ENCODE results near the gene HSPA4. TPM values are rescaled to one million over a fixed set of nuclear protein-coding genes. Genes with fewer than 3 reads are reported as not detected.
A peak's percentile ranks its signal among the peaks of the same experiment; 100 is the strongest.

The HSPA4 gene
- total and polyA plus RNA-seq, 2 of the 13 experiments (the other 11 are each of a cell fraction or from before 2014, with no cell fraction given), result 36.6 to 231 TPM

DNA sequence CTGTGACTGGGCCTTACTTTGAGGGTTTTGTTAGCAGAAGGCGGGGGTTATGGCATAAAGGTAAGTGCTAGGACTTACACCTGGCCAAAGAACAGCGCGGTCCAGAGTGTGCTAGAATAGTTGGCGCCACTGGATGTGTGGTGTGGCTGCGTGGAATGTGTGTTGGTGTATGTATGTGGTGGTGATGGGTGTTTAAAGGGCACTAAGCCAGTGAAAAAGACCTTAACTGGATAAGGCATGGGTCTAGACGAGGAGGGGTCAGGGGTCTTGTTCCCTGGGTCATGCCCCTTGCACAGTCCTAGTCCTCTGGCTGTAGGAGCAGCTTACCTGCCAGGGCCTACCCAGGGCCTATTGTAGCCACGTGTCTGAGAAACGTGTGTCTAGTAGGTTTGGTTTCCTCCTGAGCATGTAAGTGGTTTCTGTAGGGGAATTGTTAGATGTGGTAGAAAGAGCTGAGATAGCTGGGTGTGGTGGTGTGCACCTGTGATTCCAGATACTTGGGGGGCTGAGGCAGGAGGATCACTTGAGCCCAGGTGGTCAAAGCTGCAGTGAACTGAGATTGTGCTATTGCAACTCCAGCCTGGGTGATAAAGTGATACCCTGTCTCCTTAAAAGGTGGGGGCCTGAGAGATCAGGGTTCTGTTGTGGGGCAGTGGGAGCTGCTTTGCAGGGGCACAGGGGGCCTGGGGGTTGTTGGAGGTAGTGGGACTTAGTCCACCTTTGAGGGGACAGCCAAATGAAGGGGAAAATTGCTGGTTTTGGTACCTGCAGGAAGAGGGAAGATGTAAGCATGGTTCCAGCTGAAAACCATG, 55.2 kb downstream of the HSPA4 start:
- H3K27ac ChIP-seq (ENCODE audit: extremely low read length, insufficient read depth, low read length), result no peak overlapping the region
- no peaks in the 10 kb centered on the region for H4K20me1 ChIP-seq (ENCODE audit: insufficient read depth, low read length)
- H3K36me3 ChIP-seq (replicated peaks in 1 of 2; ENCODE audit: control insufficient read depth in 1 of 2, insufficient read depth in 2 of 2, low read length in 2 of 2), result peaks cover 5 to 36% of the 10 kb centered on the region in 2 experiments; a peak in 4 of 5 replicates
- no TSS peak for BruUV-seq (replicated peaks)
- H2AFZ ChIP-seq (ENCODE audit: low read length), result no peak overlapping the region
- whole genome bisulfite sequencing (ENCODE audit: low lambda C conversion rate), result 94% methylated on average over 8 of the region's 8 CpGs
- peaks cover 18% of the 10 kb centered on the region for H3K4me1 ChIP-seq (ENCODE audit: insufficient read depth, low read length)
- no peak for FAIRE-seq
- H3K4me3 ChIP-seq (replicated peaks in 1 of 3; ENCODE audit: insufficient read depth in 1 of 3, low read depth in 2 of 3, low read length in 3 of 3), result no peak overlapping the region
- H3K9ac ChIP-seq (ENCODE audit: insufficient read depth, low read depth, low read length), result no peak overlapping the region
- in situ Hi-C loops (cut with HindIII; ENCODE audit: extremely low pct_ligation_motif_present, low pct_unique_long_range_greater_than_20kb) (no loop called here), intact Hi-C loops (cut with micrococcal nuclease; ENCODE audit: unreplicated experiment) (no loop called here)
- ChIA-PET CTCF (ENCODE audit: low intra/inter-chr PET ratio, low total read pairs) (no interaction called here), POLR2A (interaction anchor here (0.7 kb wide), 1 partner anchor 11 kb away, joined by 3 read pairs; no protein-coding TSS in a partner anchor)
- H3K79me2 ChIP-seq (ENCODE audit: insufficient read depth, low read length), result no peaks in the 10 kb centered on the region
- H3K27me3 ChIP-seq (ENCODE audit: control insufficient read depth in 1 of 2, insufficient read depth in 2 of 2, low read length in 2 of 2), result 0 out of 5 replicates have a peak, but pooled peaks cover 0 to 2% of the 10 kb centered on the region in 2 experiments
- peak; percentile 25 for ATAC-seq
- H3K9me3 ChIP-seq (ENCODE audit: low read length), result no peaks in the 10 kb centered on the region
- no peak for DNase-seq (ENCODE audit: low spot score)
- H3K4me2 ChIP-seq (ENCODE audit: low read depth, low read length), result no peak overlapping the region
- TF ChIP-seq KDM2A (CRISPR knock-in tag; IDR thresholded peaks at IDR 0.05; ENCODE audit: borderline replicate concordance, low read depth), result peak; percentile 55; the same call in 1 of the 2 replicates
- no peak for TF ChIP-seq ZNF749 (CRISPR knock-in tag; IDR thresholded peaks at IDR 0.05; ENCODE audit: borderline replicate concordance)
- no peak for TF ChIP-seq ZNF350 (CRISPR knock-in tag; IDR thresholded peaks at IDR 0.05; ENCODE audit: borderline replicate concordance, low read depth)
- TF ChIP-seq TGIF2 (CRISPR knock-in tag; IDR thresholded peaks at IDR 0.05), result no peak
- TF ChIP-seq, protein P1, sequence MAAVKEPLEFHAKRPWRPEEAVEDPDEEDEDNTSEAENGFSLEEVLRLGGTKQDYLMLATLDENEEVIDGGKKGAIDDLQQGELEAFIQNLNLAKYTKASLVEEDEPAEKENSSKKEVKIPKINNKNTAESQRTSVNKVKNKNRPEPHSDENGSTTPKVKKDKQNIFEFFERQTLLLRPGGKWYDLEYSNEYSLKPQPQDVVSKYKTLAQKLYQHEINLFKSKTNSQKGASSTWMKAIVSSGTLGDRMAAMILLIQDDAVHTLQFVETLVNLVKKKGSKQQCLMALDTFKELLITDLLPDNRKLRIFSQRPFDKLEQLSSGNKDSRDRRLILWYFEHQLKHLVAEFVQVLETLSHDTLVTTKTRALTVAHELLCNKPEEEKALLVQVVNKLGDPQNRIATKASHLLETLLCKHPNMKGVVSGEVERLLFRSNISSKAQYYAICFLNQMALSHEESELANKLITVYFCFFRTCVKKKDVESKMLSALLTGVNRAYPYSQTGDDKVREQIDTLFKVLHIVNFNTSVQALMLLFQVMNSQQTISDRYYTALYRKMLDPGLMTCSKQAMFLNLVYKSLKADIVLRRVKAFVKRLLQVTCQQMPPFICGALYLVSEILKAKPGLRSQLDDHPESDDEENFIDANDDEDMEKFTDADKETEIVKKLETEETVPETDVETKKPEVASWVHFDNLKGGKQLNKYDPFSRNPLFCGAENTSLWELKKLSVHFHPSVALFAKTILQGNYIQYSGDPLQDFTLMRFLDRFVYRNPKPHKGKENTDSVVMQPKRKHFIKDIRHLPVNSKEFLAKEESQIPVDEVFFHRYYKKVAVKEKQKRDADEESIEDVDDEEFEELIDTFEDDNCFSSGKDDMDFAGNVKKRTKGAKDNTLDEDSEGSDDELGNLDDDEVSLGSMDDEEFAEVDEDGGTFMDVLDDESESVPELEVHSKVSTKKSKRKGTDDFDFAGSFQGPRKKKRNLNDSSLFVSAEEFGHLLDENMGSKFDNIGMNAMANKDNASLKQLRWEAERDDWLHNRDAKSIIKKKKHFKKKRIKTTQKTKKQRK (IDR thresholded peaks at IDR 0.05; ENCODE audit: low read length), result no peak
- no peak for TF ChIP-seq ZNF44 (CRISPR knock-in tag; IDR thresholded peaks at IDR 0.05)
- TF ChIP-seq, protein P2, sequence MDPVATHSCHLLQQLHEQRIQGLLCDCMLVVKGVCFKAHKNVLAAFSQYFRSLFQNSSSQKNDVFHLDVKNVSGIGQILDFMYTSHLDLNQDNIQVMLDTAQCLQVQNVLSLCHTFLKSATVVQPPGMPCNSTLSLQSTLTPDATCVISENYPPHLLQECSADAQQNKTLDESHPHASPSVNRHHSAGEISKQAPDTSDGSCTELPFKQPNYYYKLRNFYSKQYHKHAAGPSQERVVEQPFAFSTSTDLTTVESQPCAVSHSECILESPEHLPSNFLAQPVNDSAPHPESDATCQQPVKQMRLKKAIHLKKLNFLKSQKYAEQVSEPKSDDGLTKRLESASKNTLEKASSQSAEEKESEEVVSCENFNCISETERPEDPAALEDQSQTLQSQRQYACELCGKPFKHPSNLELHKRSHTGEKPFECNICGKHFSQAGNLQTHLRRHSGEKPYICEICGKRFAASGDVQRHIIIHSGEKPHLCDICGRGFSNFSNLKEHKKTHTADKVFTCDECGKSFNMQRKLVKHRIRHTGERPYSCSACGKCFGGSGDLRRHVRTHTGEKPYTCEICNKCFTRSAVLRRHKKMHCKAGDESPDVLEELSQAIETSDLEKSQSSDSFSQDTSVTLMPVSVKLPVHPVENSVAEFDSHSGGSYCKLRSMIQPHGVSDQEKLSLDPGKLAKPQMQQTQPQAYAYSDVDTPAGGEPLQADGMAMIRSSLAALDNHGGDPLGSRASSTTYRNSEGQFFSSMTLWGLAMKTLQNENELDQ (CRISPR knock-in tag; IDR thresholded peaks at IDR 0.05; ENCODE audit: borderline replicate concordance), result no peak
- no peak for TF ChIP-seq CAMTA2 (CRISPR knock-in tag; IDR thresholded peaks at IDR 0.05; ENCODE audit: borderline replicate concordance)
- peak in 1 of 2 experiments; percentile 25; a peak in 1 of 4 replicates for TF ChIP-seq POLR2A (IDR thresholded peaks at IDR 0.05; ENCODE audit: insufficient read depth in 1 of 2, low read depth in 2 of 2, low read length in 2 of 2)
- TF ChIP-seq SSRP1 (CRISPR knock-in tag; IDR thresholded peaks at IDR 0.05), result peak; percentile 21; the same call in 1 of the 2 replicates
- TF ChIP-seq, protein P3, sequence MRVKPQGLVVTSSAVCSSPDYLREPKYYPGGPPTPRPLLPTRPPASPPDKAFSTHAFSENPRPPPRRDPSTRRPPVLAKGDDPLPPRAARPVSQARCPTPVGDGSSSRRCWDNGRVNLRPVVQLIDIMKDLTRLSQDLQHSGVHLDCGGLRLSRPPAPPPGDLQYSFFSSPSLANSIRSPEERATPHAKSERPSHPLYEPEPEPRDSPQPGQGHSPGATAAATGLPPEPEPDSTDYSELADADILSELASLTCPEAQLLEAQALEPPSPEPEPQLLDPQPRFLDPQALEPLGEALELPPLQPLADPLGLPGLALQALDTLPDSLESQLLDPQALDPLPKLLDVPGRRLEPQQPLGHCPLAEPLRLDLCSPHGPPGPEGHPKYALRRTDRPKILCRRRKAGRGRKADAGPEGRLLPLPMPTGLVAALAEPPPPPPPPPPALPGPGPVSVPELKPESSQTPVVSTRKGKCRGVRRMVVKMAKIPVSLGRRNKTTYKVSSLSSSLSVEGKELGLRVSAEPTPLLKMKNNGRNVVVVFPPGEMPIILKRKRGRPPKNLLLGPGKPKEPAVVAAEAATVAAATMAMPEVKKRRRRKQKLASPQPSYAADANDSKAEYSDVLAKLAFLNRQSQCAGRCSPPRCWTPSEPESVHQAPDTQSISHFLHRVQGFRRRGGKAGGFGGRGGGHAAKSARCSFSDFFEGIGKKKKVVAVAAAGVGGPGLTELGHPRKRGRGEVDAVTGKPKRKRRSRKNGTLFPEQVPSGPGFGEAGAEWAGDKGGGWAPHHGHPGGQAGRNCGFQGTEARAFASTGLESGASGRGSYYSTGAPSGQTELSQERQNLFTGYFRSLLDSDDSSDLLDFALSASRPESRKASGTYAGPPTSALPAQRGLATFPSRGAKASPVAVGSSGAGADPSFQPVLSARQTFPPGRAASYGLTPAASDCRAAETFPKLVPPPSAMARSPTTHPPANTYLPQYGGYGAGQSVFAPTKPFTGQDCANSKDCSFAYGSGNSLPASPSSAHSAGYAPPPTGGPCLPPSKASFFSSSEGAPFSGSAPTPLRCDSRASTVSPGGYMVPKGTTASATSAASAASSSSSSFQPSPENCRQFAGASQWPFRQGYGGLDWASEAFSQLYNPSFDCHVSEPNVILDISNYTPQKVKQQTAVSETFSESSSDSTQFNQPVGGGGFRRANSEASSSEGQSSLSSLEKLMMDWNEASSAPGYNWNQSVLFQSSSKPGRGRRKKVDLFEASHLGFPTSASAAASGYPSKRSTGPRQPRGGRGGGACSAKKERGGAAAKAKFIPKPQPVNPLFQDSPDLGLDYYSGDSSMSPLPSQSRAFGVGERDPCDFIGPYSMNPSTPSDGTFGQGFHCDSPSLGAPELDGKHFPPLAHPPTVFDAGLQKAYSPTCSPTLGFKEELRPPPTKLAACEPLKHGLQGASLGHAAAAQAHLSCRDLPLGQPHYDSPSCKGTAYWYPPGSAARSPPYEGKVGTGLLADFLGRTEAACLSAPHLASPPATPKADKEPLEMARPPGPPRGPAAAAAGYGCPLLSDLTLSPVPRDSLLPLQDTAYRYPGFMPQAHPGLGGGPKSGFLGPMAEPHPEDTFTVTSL (CRISPR knock-in tag; IDR thresholded peaks at IDR 0.05; ENCODE audit: borderline replicate concordance), result no peak
